CD4-positive, alpha-beta T cell (primary cell): ENCODE results near the gene EZH1. TPM values are rescaled to one million over a fixed set of nuclear protein-coding genes. Genes with fewer than 3 reads are reported as not detected.

Experiments used
- ATAC-seq: fragments of 200-7000 bp; cut with Tn5 transposase; one replicate; pipeline ENCODE4 v1.10.0; 2022; ENCODE audit warnings: mild to moderate bottlenecking; ENCODE audit not compliant: poor library complexity
- CTCF ChIA-PET: fragments of 350-600 bp; sonication (Branson Sonifier 250); formaldehyde crosslinking; loops from one replicate; lab custom pipeline; 2021; ENCODE audit warnings: antibody characterized with exemption, inconsistent platforms; lab: Charles Lee
- POLR2A ChIA-PET: fragments of 350-600 bp; sonication (Branson Sonifier 250); formaldehyde crosslinking; loops from one replicate; lab custom pipeline; 2021; ENCODE audit warnings: antibody characterized with exemption, inconsistent platforms; lab: Charles Lee
- DNase-seq, 14 experiments: peaks; one replicate each; pipeline ENCODE4 v3.0.0-alpha.2; 2013 to 2020; ENCODE audit warnings: mixed read lengths in 2 of 14
- H3K27ac ChIP-seq, 2 donors: one replicate each; pipeline versions ENCODE4 v1.5.1 to v1.7.0; 2013; ENCODE audit warnings: low read length in 2 of 2, low read depth in 1 of 2, mild to moderate bottlenecking in 1 of 2
- H3K27me3 ChIP-seq, 2 experiments: 1 replicate in 1 of 2; 2 replicates in 1 of 2; pipeline versions ENCODE4 v1.6.1 to v1.7.0; 2013; ENCODE audit warnings: low read length in 2 of 2, control low read depth in 1 of 2, mild to moderate bottlenecking in 1 of 2, moderate library complexity in 1 of 2; ENCODE audit not compliant: insufficient read depth in 2 of 2, control insufficient read depth in 1 of 2
- H3K36me3 ChIP-seq: one replicate; pipeline ENCODE4 v1.6.1; 2013; ENCODE audit warnings: low read length, control low read depth; ENCODE audit not compliant: insufficient read depth
- H3K4me1 ChIP-seq: one replicate; pipeline ENCODE4 v1.6.1; 2013; ENCODE audit warnings: low read length, control low read depth; ENCODE audit not compliant: insufficient read depth
- H3K4me3 ChIP-seq: one replicate; pipeline ENCODE4 v1.5.1; 2013; ENCODE audit warnings: mild to moderate bottlenecking, low read length, moderate library complexity
- H3K9me3 ChIP-seq, 2 experiments: 1 replicate in 1 of 2; 2 replicates in 1 of 2; pipeline versions ENCODE4 v1.6.1 to v1.7.0; 2013; ENCODE audit warnings: low read length in 2 of 2, mild to moderate bottlenecking in 2 of 2, control low read depth in 1 of 2, moderate library complexity in 1 of 2; ENCODE audit not compliant: control insufficient read depth in 1 of 2, insufficient read depth in 1 of 2
- H3K27ac Mint-ChIP-seq: one replicate; pipeline ENCODE4 v1.8.0; 2020; ENCODE audit warnings: mixed read lengths
- H3K27me3 Mint-ChIP-seq: one replicate; pipeline ENCODE4 v1.8.0; 2021; ENCODE audit warnings: mixed read lengths
- H3K36me3 Mint-ChIP-seq: one replicate; pipeline ENCODE4 v1.8.0; 2021; ENCODE audit warnings: low read depth, mixed read lengths
- H3K4me1 Mint-ChIP-seq: one replicate; pipeline ENCODE4 v1.8.0; 2021; ENCODE audit warnings: low read depth, mixed read lengths
- H3K4me3 Mint-ChIP-seq: one replicate; pipeline ENCODE4 v1.8.0; 2020; ENCODE audit warnings: mild to moderate bottlenecking, mixed read lengths
- H3K9me3 Mint-ChIP-seq: one replicate; pipeline ENCODE4 v1.8.0; 2020; ENCODE audit warnings: mixed read lengths
- intact Hi-C, 2 experiments: fragments of 100-400 bp; cut with DNase I in 1 of 2; cut with micrococcal nuclease in 1 of 2; formaldehyde crosslinking; loops; one replicate each; pipeline versions ENCODE4 v1.15.1 to v1.9.0; 2023 to 2025; cut with DNase I, micrococcal nuclease
- total RNA-seq, 174 experiments: library from RNA in 2 of 174; stranded (reverse) in 2 of 174; gene quantifications; one replicate each; pipeline ENCODE4 v1.2.3 and lab custom pipeline; 2021 to 2026
- TF ChIP-seq, protein P1 (sequence below): fragments of 200-600 bp; IDR thresholded peaks from one replicate; pipeline ENCODE4 v1.8.0; 2022; ENCODE audit warnings: antibody characterized with exemption, mild to moderate bottlenecking

The EZH1 gene
- total RNA-seq, 2 experiments from 2014 or later: 73.3 to 76.1 TPM

GRCh38 chr17:42698736-42699414 lies 46.0 kb downstream of the EZH1 start:
- no peak overlapping the region for H3K4me3 Mint-ChIP-seq
- ATAC-seq: no peak
- peaks cover 44% of the 10 kb centered on the region for H3K36me3 ChIP-seq
- intact Hi-C loops: no loop called here
- H3K27ac ChIP-seq: no peak overlapping the region
- H3K4me1 ChIP-seq: peaks cover 4% of the 10 kb centered on the region
- H3K27me3 ChIP-seq: no peaks in the 10 kb centered on the region
- DNase-seq: no peak
- no peaks in the 10 kb centered on the region for H3K27me3 Mint-ChIP-seq
- no peaks in the 10 kb centered on the region for H3K9me3 Mint-ChIP-seq
- ChIA-PET CTCF (no interaction called here), POLR2A (no interaction called here)
- H3K9me3 ChIP-seq: no peaks in the 10 kb centered on the region
- no peaks in the 10 kb centered on the region for H3K4me1 Mint-ChIP-seq
- no peak overlapping the region for H3K4me3 ChIP-seq
- peaks cover 48% of the 10 kb centered on the region for H3K36me3 Mint-ChIP-seq
- H3K27ac Mint-ChIP-seq: no peak overlapping the region
- TF ChIP-seq, protein P1, sequence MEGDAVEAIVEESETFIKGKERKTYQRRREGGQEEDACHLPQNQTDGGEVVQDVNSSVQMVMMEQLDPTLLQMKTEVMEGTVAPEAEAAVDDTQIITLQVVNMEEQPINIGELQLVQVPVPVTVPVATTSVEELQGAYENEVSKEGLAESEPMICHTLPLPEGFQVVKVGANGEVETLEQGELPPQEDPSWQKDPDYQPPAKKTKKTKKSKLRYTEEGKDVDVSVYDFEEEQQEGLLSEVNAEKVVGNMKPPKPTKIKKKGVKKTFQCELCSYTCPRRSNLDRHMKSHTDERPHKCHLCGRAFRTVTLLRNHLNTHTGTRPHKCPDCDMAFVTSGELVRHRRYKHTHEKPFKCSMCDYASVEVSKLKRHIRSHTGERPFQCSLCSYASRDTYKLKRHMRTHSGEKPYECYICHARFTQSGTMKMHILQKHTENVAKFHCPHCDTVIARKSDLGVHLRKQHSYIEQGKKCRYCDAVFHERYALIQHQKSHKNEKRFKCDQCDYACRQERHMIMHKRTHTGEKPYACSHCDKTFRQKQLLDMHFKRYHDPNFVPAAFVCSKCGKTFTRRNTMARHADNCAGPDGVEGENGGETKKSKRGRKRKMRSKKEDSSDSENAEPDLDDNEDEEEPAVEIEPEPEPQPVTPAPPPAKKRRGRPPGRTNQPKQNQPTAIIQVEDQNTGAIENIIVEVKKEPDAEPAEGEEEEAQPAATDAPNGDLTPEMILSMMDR: no peak

DNA sequence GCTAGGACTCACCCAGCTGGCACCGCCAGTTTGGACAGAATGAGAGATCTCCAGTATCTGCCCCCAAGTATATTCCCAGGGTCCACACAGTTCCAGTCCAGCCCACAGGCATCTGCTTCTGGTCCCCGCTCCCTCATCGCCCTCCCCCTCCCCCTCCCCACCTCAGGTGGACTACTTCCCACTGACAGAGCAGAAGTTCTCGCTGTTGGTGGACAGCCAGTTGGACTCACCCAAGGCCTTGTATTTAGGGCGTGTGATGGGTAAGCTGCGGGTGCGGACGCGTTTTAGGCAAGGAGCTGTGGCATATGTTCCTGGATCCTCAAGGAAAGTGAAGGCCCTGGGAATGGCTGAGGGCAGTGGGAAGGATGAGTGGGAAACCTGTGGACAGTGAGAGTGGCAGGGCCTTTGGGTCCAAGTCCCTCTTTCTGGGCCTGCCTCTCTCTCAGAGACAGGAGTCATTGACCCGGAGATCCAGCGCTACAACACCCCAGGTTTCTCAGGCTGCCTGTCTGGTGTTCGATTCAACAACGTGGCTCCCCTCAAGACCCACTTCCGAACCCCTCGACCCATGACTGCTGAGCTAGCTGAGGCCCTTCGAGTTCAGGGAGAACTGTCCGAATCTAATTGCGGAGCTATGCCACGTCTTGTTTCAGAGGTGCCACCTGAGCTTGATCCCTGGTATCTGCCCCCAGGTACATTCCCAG lies 47.6 kb downstream of the EZH1 start:
- Mint-ChIP-seq H3K27ac (no peak overlapping the region), H3K9me3 (no peaks in the 10 kb centered on the region), H3K4me1 (no peaks in the 10 kb centered on the region), H3K27me3 (no peaks in the 10 kb centered on the region), H3K4me3 (no peak overlapping the region), H3K36me3 (peaks cover 34% of the 10 kb centered on the region)
- intact Hi-C loops: no loop called here
- ChIA-PET CTCF (no interaction called here), POLR2A (no interaction called here)
- H3K4me3 ChIP-seq: no peak overlapping the region
- no peaks in the 10 kb centered on the region for H3K9me3 ChIP-seq
- no peaks in the 10 kb centered on the region for H3K4me1 ChIP-seq
- TF ChIP-seq, protein P1: no peak
- no peak for ATAC-seq
- DNase-seq: no peak
- H3K27me3 ChIP-seq: no peaks in the 10 kb centered on the region
- peaks cover 30% of the 10 kb centered on the region for H3K36me3 ChIP-seq
- H3K27ac ChIP-seq: no peak overlapping the region

GRCh38 chr17:42695500-42695899 lies 49.3 kb downstream of the EZH1 start:
- ATAC-seq: no peak
- no peak overlapping the region for H3K27ac ChIP-seq
- DNase-seq: no peak
- ChIA-PET POLR2A (no interaction called here), CTCF (no interaction called here)
- no peaks in the 10 kb centered on the region for H3K4me1 Mint-ChIP-seq
- no peaks in the 10 kb centered on the region for H3K27me3 Mint-ChIP-seq
- H3K9me3 ChIP-seq: no peaks in the 10 kb centered on the region
- H3K27ac Mint-ChIP-seq: no peak overlapping the region
- H3K36me3 Mint-ChIP-seq: peaks cover 18% of the 10 kb centered on the region
- H3K4me3 ChIP-seq: no peak overlapping the region
- H3K4me3 Mint-ChIP-seq: no peak overlapping the region
- H3K4me1 ChIP-seq: no peaks in the 10 kb centered on the region
- H3K36me3 ChIP-seq: peaks cover 12% of the 10 kb centered on the region
- H3K27me3 ChIP-seq: no peaks in the 10 kb centered on the region
- TF ChIP-seq, protein P1: no peak
- intact Hi-C loops: no loop called here
- H3K9me3 Mint-ChIP-seq: no peaks in the 10 kb centered on the region
